ENCODE measurements around the gene FBXL20.
"Not testable (repeated sequence)": the region's sequence is repeated elsewhere in the genome, so short reads cannot be mapped to it uniquely, and the experiment has no call there.

Gene FBXL20

DNA sequence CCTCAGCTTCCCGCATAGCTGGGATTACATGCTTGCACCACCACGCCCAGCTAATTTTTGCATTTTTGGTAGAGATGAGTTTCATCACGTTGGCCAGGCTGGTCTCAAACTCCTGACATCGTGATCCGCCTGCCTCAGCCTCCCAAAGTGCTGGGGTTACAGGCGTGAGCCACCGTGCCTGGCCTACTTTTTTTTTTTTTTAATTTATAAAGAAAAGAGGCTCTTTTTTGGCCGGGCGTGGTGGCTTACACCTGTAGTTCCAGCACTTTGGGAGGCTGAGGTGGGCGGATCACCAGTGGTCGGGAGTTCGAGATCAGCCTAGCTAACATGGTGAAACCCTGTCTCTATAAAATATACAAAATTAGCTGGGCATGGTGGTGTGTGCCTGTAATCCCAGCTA, 151.3 kb downstream of the FBXL20 start:
- DNase-seq (ENCODE audit: low spot score), result not testable (repeated sequence)

DNA sequence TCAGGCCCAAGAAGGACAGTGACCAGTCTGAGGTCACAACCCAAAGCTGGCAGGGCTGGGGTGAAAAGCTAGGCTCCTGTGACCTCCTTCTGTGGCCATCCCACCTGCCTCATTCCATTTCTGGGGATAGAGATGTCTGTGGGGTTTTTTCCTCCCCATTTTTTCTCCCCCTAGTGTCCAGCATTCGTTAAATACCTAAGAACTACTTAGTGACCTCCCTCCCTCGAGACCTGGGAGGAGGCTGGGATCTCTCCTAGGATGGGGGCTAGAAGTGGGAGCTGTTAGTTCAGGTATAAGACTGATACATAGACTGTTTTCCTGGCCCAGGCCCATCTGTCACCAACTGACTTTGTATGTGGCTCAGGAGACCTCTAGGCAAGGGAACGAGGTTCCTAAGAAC, 155.2 kb downstream of the FBXL20 start:
- peak; percentile 40 for DNase-seq (ENCODE audit: low spot score)

DNA sequence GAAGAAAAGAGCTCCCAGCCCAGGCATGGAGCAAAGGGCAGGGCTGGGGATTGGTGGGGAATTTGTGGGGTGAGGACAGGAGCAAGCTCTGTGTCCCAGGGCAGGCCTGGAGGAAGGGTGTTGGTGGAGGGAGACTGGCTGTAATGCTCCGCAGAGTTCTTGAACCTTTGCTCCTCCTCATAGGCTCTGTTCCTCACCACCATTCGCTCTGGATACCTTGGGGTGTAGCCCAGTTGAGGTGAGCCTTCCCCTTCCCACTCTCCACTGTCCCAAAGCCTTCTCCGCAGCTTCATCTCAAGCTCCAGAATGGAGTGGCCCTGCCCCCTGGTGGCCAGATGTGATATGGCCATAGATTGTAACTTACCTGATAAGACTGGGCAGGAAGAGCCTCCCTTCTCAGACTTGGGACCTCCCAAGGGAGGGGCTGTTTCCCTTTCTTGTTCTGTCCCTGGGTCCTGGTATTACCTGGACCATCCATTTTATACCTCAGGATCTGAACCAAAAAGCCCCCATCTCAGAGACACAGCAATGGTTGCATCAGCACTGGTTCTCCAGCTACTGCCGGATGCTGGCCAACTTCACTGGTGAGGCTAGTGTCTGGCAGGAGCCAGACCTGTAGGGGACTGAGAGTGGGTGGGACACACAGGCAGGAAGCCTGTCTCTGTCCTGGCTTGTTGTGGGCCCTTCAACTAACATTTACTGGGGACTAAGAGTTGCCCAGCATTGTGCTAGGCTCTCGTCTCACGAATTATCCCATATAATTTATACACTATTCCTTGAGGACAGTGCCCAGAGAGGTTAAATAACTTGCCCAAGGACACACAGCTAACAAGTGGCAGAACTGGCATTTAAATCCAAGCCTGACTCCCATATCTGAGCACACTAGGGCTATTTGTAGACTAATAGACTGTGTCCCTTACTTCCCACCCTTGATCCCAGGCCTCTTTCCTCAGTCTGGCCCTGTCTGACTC, 156.5 kb downstream of the FBXL20 start:
- peak; percentile 86 for DNase-seq (ENCODE audit: low spot score)

- DNase-seq (ENCODE audit: low spot score), result peak; percentile 42
Measured at GRCh38 chr17:39244016-39244599, 157.3 kb downstream of the FBXL20 start.

DNA sequence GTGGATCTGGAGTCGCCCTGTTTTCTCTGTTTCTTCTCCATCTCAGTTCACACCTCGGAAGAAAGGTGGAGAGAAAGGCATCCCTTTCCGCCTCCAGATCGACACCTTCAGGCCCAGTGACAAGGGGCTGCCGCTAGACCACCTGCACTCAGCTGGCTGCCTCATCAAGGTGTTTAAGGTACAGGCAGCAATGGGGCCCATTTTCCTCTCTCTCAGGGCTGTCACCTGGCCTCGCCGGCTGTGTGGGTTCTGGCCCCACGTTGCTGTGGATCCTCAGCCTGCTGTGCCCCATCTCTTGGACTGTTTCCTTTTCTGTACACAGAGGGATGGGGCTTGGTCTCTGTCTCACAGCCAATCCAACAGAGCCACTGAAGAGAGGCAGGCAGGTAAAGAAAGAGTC, 158.3 kb downstream of the FBXL20 start:
- peak; percentile 39 for DNase-seq (ENCODE audit: low spot score)

GRCh38 chr17:39240631-39241030, 160.8 kb downstream of the FBXL20 start:
- DNase-seq (ENCODE audit: low spot score), result no peak

DNA sequence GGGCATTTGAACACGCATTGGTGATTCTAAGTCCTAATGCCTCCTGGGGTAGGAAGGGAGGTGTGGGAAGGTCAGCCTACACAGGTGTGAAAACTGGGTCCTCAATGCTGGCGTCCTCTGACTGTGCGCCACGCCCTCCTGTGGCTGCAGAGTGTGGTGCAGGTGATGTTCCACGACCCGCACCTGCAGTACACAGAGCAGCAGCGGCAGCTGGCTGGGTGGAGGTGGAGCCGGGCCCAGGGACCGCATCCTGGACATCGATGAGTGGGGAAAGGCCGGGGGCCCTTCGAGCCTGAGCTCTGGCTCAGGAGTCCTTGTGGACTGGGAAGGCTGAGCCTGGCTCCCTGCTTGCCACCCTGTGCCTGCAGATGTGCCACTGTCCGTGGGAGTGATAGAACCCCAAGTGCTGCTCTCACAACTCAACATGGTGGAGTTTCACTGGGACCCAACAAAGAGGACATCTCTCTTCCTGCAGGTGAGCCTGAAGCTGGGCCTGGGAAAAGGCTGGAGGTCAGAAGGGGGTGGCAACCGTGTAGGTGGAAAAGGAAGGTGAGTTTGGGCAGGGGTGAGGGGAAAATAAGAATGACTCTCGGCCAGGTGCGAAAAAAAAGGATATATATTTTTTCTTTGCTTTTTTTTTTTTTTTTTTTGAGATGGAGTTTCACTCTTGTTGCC, 161.6 kb downstream of the FBXL20 start:
- DNase-seq (ENCODE audit: low spot score), result peak; percentile 88

DNA sequence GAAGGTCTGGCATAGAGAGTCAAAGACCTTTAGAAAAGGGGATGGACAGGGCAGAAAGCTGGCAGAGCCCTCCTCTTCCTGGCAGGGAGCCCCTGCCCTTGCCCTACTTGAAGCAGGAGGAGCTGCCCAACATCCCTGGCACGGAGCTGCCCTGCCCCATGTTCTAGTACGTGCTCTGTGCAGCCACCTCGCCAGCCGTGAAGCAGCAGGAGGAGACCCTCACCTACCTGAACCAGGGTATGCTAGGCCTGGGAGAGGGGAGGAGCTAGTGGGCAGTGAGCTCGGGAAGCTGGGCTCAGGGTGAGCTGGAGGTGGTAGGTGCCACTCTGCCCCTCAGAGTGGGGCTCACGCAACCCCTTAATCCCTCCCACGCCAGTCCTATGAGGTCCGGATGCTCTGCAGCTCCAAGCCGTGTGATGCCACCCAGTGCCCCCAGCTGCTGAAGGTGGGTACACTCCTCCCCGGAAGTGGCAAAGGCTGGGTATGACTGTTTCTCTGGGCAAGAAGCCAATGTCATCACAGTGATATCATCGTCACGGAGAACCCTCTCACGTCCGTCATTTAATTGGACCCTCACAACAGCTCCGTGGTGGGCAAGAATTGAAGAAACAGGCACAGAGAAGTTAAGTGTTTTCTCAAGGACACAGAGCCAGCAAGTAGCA, 163.0 kb downstream of the FBXL20 start:
- peak; percentile 38 for DNase-seq (ENCODE audit: low spot score)

GRCh38 chr17:39237586-39237985, 163.8 kb downstream of the FBXL20 start:
- peak; percentile 29 for DNase-seq (ENCODE audit: low spot score)

- DNase-seq (ENCODE audit: low spot score), result peak; percentile 33
Measured at GRCh38 chr17:39236981-39237441, 164.4 kb downstream of the FBXL20 start.

DNA sequence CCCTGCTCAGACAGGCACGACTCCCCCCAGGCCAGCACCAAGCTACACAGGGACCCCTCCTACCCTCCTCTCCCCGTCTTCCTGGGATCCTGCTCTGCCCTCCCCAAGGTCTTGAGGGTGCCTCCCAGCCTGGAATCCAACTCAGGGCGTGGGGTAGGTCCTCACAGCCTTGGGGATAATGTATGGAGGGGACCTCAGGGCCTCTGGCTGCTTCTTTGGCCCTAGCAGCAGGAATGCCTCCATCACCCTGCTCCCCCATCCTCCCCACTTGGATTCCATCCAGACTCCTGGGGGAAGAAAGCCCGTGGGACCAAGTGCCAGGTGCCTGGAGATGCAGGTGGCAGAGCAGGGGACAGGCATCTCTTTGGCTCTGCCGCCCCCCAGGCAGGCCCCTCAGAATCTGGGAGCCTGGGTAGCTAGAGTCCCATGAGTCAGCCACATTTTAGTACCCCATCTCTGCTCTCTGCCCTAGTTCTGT, 164.9 kb downstream of the FBXL20 start:
- peak; percentile 37 for DNase-seq (ENCODE audit: low spot score)

- peak; percentile 88 for DNase-seq (ENCODE audit: low spot score)
Measured at GRCh38 chr17:39235555-39236449, 165.6 kb downstream of the FBXL20 start.

- DNase-seq (ENCODE audit: low spot score), result peak; percentile 97
Measured at GRCh38 chr17:39231591-39232551, 169.6 kb downstream of the FBXL20 start.

GRCh38 chr17:39231091-39231561, 170.3 kb downstream of the FBXL20 start:
- DNase-seq (ENCODE audit: low spot score), result peak; percentile 51

DNA sequence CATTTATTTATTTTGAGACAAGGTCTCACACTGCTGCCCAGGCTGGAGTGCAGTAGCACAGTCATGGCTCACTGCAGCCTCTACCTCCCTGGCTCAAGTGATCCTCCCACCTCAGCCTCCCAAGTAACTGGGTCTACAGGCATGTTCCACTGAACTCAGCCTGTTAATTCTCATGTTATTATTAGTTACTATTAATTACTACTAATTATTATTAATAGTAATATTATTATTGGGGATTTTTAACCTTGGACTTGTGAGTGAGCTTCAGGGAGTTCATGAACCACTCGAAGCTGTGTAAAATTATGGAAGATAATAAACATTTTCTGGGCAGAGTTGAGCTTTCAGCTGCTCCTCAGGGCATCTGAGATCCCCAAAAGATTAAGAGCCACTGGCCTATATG, 171.1 kb downstream of the FBXL20 start:
- no peak for DNase-seq (ENCODE audit: low spot score)

- no peak for DNase-seq (ENCODE audit: low spot score)
Measured at GRCh38 chr17:39229274-39229913, 172.0 kb downstream of the FBXL20 start.

DNA sequence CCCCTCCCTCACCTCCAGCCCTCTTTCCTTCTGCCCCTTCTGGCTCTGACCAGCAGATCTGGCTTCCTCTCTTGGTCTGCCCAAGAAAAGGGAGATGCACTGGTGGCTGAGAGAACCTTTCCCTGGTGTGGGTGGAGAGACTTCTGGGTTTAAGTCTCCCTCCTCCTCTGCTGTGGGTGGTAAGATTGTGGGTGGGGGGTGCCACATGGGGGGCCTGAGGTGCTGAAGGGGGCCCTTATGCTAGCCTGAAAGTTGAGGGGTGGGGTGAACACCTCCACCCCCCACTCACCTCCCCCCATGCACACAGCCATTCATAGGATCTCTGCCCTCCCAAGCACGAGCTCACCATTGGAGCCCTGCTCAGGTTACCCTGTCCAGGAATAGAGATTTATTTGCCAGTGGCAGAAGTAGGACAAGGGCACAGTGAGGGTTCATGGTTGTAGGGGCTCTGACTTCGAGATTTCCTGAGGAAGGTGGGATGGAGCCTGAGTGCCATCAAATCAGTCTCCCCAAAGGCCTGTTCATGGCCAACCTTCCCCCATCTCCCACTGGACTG, 174.0 kb downstream of the FBXL20 start:
- DNase-seq (ENCODE audit: low spot score), result no peak

- DNase-seq (ENCODE audit: low spot score), result peak; percentile 96
Measured at GRCh38 chr17:39225959-39226683, 175.3 kb downstream of the FBXL20 start.
